Measurements from ENCODE around the gene NLRP3.
"Not testable (repeated sequence)": the region's sequence is repeated elsewhere in the genome, so short reads cannot be mapped to it uniquely, and the experiment has no call there.

The NLRP3 gene

DNA sequence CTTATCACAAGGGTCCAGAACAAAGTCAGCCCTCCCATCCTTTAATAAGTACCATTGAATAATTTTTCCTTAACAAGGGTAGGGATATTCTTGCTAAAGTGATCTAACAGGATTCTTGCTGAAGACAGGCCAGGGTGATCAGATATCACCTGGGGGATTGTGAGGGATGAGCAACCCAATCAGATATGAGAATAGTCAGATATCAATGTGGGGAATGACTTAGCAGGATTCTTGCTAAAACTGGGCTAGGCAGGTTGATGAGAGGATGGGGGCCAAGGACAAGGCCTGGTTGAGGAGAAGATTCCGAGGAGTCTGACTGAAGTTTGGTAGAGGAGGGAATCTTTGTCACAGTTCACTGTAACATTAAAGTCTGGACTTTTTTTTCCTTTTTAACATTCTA, 23.9 kb upstream of the NLRP3 start:
- no peak for DNase-seq

DNA sequence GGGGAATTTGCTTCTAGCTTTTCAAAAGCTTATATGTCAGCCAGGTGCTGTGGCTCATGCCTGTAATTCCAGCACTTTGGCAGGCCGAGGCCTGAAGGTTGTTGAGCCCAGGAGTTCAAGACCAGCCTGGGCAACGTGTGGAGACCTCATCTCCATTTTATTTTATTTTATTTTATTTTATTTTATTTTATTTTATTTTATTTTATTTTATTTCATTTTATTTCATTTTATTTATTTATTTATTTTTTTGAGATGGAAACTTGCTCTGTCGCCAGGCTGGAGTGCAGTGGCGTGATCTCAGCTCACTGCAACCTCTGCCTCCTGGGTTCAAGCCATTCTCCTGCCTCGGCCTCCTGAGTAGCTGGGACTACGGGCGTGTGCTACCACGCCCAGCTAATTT, 20.9 kb upstream of the NLRP3 start:
- DNase-seq = not testable (repeated sequence)

- DNase-seq = no peak
Observed at GRCh38 chr1:247400685-247401084, 15.3 kb upstream of the NLRP3 start.

GRCh38 chr1:247401310-247402119, 14.5 kb upstream of the NLRP3 start:
- DNase-seq = no peak

DNA sequence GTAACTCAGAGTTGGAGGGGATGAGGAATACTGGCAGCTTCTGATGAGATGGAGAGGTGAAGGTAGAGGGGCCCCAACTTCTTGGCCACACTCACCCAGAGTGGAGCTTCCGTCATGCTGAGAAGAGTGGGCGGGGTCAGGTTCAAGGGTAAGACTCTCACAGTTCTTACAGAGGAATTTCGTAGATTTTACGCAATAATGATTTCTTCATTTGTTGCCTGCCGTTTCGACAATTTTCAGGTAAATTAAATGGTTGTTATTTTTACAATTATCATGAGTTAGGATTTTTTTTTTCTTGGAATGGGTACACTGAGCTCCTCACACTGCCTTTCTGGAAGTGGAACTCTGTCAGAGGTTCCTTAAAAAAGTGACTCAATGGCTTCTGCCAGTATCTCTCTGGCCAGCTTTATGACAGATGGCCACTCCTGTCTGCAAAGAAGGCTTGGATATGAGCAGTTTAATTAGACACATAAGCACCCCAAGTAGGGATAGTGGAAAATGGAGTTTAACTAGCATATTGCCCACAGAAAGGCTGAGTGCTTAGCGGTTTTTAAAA, 13.8 kb upstream of the NLRP3 start:
- DNase-seq = no peak

GRCh38 chr1:247406014-247406656, 9.8 kb upstream of the NLRP3 start:
- no peak for DNase-seq

- DNase-seq = peak; percentile 91
Observed at GRCh38 chr1:247407180-247407616, 8.8 kb upstream of the NLRP3 start.

DNA sequence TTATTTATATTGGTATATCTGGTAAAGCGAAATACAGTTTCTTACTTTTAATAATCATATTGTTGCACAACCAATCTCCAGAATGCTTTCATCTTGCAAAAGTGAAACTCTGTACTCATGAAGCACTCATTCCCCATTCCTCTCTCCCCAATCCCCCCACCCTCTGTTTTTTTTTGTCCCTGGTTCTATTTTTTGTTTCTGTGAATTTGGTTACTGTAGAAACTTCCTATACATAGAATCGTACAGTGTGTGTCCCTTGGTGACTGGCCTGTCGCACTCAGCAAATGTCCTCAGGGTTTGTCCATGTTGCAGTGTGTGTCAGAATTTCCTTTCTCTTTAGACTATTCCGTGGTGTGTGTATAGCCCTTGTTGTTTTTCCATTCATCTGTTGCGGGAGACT, 7.9 kb upstream of the NLRP3 start:
- DNase-seq = no peak

DNA sequence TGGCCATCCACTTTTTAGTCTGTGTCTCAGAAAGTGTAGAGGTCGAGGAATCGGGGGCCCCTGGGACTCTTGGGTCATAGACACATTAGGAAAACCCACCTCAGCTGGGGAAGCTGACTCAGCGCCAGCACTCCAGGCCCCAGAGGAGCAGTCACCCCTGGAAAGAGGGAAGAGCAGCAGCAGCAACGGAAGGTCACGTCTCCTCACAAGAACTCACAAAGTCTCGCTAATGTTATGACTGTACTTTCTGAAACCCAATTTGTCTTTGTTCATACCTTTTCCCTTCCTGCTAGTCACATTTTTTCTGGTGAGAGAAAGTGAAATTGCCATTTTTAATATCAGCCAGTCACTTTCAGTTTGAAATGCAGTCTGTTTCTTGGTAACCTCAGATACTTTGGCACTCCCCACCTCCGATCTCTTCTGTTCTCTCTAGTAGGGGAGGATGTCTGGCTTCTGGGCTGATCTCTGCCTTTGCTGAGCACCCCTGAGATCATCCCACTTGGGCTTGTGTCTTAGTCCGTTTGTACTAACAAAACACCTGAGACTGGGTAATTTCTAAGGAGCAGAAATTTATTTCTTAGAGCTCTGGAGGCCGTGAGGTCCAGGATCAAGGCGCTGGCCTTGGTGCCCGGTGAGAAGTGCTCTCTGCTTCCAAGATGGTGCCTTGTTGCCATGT, 6.0 kb upstream of the NLRP3 start:
- DNase-seq = peak; percentile 54

DNA sequence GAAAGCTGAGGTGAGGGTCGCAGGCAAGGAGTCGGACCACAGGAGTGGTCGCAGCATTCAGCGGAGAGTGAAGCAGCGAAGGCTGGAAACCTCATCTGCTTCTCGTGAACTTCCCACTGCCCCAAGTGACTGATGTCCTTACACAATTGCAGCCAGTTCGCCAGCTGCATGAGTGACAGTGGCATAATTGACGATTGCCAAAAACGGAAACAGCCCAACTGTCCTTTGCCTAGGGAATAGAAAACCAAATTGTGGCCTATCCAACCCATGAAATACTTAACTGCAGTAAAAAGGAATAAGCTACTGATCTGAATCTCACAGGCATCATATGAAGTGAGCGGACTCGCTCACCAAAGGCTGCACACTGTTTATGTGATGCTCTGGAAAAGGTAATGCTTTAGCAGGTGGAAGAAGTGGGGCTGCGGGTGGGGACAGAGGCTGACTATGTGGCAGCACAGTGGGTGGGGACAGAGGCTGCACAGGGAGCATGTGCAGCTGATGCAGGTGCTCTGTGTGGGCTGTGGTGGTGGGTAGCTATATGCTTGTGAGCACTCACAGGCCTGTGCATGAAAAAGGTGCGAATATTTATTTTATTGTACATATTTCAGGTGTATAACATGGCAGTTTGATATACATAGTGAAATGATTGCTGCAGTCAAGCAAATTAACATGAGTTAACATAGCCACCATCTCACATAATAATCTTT, 4.2 kb upstream of the NLRP3 start:
- no peak for DNase-seq

DNA sequence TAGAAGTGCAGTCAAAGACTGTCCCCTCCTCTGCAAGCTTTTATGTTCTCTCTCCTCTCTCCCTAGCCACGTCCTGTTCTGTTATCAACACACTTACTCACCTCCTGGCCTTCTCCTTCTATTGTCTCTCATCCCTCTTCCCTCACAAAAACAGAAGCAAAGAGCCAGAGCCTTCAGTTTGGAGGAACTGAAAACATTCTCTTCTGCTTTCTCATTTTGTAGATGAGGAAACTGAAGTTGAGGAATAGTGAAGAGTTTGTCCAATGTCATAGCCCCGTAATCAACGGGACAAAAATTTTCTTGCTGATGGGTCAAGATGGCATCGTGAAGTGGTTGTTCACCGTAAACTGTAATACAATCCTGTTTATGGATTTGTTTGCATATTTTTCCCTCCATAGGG, 1.9 kb downstream of the NLRP3 start:
- no peak for DNase-seq

- DNase-seq = no peak
Observed at GRCh38 chr1:247419336-247419735, 3.4 kb downstream of the NLRP3 start.

DNA sequence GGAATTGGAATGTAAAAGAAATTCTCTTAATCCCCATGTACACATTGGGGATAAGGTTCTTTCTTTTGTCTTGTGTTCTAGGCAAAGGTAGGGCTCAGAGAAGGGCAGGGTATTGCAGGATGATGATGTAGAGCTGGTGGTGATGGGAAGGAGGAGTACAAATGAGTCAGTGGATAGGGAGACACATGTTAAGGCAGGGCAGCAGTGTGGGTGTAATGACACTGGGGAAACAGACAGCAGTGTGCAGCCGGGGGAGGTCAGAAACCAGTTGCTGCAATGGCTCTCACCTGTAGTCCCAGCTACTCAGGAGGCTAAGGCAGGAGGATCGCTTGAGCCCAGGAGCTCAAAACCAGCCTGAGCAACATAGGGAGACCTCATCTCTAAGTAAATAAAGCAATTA, 5.1 kb downstream of the NLRP3 start:
- peak; percentile 17 for DNase-seq

DNA sequence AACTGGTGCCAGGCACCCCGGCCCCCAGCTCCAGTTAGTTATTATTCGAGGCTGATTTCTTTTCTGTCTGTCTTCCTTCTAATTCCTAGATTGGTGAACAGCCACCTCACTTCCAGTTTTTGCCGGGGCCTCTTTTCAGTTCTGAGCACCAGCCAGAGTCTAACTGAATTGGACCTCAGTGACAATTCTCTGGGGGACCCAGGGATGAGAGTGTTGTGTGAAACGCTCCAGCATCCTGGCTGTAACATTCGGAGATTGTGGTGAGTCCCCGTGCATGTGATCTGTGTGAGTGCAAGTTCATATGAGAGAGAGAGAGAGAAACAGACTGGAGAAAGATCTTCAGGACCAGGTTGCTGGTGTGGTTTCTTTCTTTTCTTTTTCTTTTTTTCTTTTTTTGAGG, 13.5 kb downstream of the NLRP3 start:
- no peak for DNase-seq

GRCh38 chr1:247430434-247430833, 14.5 kb downstream of the NLRP3 start:
- DNase-seq = no peak

DNA sequence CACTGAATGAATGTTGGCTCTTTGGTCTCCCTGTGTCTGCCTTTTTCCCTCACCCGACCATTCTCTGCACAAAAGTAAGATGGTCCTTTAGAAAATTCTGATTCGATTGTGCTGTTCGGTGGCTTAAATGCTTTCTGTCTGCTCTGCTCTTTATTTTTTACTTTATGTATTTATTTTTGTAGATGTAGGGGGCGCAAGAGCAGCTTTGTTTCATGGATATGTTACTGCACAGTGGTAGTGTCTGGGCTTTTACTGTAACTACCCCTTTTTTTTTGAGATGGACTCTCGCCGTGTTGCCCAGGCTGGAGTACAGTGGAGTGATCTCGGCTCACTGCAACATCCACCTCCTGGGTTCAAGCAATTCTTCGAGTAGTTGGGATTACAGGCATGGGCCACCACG, 15.7 kb downstream of the NLRP3 start:
- no peak for DNase-seq

DNA sequence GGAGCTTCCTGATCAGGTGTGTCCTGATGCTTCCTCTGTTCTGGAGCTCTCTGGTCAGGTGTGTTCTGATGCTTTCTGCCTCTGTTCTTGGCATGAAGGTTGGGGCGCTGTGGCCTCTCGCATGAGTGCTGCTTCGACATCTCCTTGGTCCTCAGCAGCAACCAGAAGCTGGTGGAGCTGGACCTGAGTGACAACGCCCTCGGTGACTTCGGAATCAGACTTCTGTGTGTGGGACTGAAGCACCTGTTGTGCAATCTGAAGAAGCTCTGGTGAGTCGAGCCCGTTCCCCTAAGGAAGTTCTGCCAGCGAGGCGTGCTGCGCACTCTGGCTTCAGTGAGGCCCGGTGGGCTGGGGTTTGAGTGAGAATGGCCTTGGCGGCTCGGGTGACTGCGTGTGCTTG, 18.0 kb downstream of the NLRP3 start:
- DNase-seq = no peak

DNA sequence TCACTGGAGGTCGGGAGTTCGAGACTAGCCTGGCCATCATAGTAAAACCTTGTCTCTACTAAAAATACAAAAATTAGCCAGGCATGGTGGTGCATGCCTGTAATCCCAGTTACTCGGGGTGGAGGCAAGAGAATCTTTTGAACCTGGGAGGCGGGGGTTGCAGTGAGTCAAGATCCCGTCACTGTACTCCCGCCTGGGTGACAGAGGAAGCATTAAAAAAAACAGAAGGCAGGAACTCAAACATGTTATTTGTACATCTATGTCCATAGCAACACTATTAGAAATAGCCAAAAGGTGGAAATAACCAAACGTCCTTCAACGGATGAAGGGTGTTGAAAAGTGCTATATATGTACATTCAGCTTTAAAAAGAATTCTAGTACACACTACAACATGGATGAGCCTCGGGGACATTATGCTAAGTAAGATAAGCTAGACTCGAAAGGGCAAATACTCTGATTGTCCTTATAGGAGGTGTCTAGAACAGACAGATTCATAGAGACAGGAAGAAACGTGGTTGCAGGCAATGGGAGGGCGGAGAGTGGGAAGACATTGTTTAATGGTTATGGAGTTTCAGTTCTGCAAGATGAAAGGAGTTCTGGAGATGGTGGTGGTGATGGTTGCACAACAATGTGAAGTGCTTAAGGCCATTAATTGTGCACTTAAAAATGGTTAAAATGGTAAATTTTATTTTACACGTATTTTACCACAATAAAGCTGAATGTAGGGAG, 19.2 kb downstream of the NLRP3 start:
- DNase-seq = no peak

- DNase-seq = no peak
Observed at GRCh38 chr1:247435759-247436147, 19.8 kb downstream of the NLRP3 start.

GRCh38 chr1:247437551-247438505, 21.9 kb downstream of the NLRP3 start:
- no peak for DNase-seq

DNA sequence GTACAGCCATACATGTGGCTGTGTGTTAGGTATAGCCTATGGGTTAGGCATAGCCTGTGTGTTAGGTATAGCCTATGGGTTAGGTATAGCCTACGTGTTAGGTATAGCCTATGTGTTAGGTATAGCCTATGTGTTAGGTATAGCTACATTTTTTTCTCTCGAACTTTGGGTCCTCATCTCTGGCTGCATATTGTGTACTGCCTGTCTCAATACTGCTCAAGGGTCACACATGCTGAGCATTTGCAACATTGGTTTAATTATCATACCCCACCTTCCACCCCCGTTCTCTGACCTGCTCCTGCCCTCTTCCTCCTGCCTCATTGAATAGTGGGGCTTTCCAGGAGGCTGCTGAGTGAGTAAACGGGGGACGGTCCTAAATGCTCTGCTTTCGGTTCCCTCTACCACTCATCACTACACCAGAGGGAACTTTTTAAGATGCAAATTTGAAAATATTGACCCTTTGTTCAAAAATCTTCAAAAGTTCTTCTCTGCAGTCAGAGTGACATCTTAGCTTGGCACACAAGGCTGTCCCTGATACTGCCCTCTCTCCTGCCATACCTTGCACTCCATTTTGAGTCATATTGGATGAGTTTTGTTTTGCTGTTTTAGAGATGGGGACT, 24.1 kb downstream of the NLRP3 start:
- DNase-seq = no peak

All from CD4-positive, alpha-beta T cell treated with Interleukin-17A for 4 hours (primary cell).